Hepatocyte (in vitro differentiated cells): ENCODE data around the gene LYPD8. TPM values are rescaled to one million over a fixed set of nuclear protein-coding genes. Genes with fewer than 3 reads are reported as not detected.

Experiments
- DNase-seq: peaks from one replicate; pipeline ENCODE4 v3.0.0-alpha.2; 2016; ENCODE audit warnings: low spot score
- H2AFZ ChIP-seq: fragments of 200-600 bp; sonication (generic); 2 replicates; pipeline ENCODE4 v1.6.0; 2016; ENCODE audit warnings: antibody characterized with exemption, mild to moderate bottlenecking
- H3K27ac ChIP-seq: fragments of 200-600 bp; sonication (generic); 2 replicates; pipeline ENCODE4 v1.5.1; 2016; ENCODE audit warnings: mild to moderate bottlenecking
- H3K27me3 ChIP-seq: fragments of 200-600 bp; sonication (generic); 2 replicates; pipeline ENCODE4 v1.6.1; 2016
- H3K36me3 ChIP-seq: fragments of 200-600 bp; sonication (generic); replicated peaks from 2 replicates; pipeline ENCODE4 v1.5.1; 2016; ENCODE audit warnings: low read depth; ENCODE audit not compliant: insufficient read depth
- H3K4me1 ChIP-seq: fragments of 200-600 bp; sonication (generic); 2 replicates; pipeline ENCODE4 v1.5.1; 2016; ENCODE audit warnings: mild to moderate bottlenecking, moderate library complexity; ENCODE audit not compliant: insufficient read depth
- H3K4me2 ChIP-seq: fragments of 200-600 bp; sonication (generic); 2 replicates; pipeline ENCODE4 v1.6.0; 2016
- H3K4me3 ChIP-seq: fragments of 200-600 bp; sonication (generic); 2 replicates; pipeline ENCODE4 v1.5.1; 2016; ENCODE audit warnings: mild to moderate bottlenecking
- H3K79me2 ChIP-seq: fragments of 200-600 bp; sonication (generic); 2 replicates; pipeline ENCODE4 v1.6.0; 2017; ENCODE audit warnings: mild to moderate bottlenecking
- H3K9me2 ChIP-seq: fragments of 200-600 bp; sonication (generic); replicated peaks from 2 replicates; pipeline ENCODE4 v1.6.0; 2017; ENCODE audit warnings: mild to moderate bottlenecking; ENCODE audit not compliant: insufficient read depth
- H3K9me3 ChIP-seq: fragments of 200-600 bp; sonication (generic); 2 replicates; pipeline ENCODE4 v1.5.1; 2016; ENCODE audit warnings: low read depth, mild to moderate bottlenecking
- H4K20me1 ChIP-seq: fragments of 200-600 bp; sonication (generic); 2 replicates; pipeline ENCODE4 v1.6.0; 2016; ENCODE audit warnings: mild to moderate bottlenecking; ENCODE audit not compliant: insufficient read depth, poor library complexity, severe bottlenecking
- CTCF ChIP-seq: fragments of 200-600 bp; sonication (generic); IDR thresholded peaks from 2 replicates; pipeline ENCODE4 v1.5.1; 2016; ENCODE audit warnings: antibody characterized with exemption, mild to moderate bottlenecking; ENCODE audit not compliant: poor library complexity
- EZH2 ChIP-seq: fragments of 200-600 bp; sonication (generic); IDR thresholded peaks from 2 replicates; pipeline ENCODE4 v1.6.1; 2016; ENCODE audit warnings: antibody characterized with exemption, mild to moderate bottlenecking, borderline replicate concordance
- EZH2phosphoT487 ChIP-seq: fragments of 200-600 bp; sonication (generic); IDR thresholded peaks from one replicate; pipeline ENCODE4 v1.6.1; 2018; ENCODE audit warnings: antibody characterized with exemption, mild to moderate bottlenecking, low read depth, moderate library complexity; ENCODE audit not compliant: unreplicated experiment, severe bottlenecking
- WGBS: methylation state at CpG from one replicate; pipeline ENCODE4 v1.1.6; 2016; ENCODE audit warnings: low lambda C conversion rate; ENCODE audit errors: missing lambda C conversion rate; 5-methylcytosine and 5-hydroxymethylcytosine counted together
- polyA plus RNA-seq: library from polyadenylated mRNA; unstranded; fragments of >200 nt; fragmentation: Nextera tagmentation; extraction: Ambion mirVana; gene quantifications from 2 replicates; pipeline ENCODE4 v1.2.1, GENCODE V29; 2016
- total RNA-seq: library from RNA; depleted of rRNA; stranded (reverse); fragments of >200 nt; gene quantifications from 2 replicates; pipeline ENCODE4 v1.2.3, GENCODE V29; 2014

The LYPD8 gene
- total and polyA plus RNA-seq, 2 experiments from 2014 or later, result not detected

- 82% methylated on average over 5 of the region's 5 CpGs for WGBS
- Histone ChIP-seq H3K79me2 (no peaks in the 10 kb centered on the region), H3K4me1 (no peaks in the 10 kb centered on the region), H3K27me3 (no peaks in the 10 kb centered on the region), H3K27ac (no peak overlapping the region), H3K4me2 (no peak overlapping the region), H3K36me3 (no peaks in the 10 kb centered on the region), H2AFZ (no peak overlapping the region), H3K9me2 (no peaks in the 10 kb centered on the region), H4K20me1 (no peaks in the 10 kb centered on the region), H3K4me3 (no peak overlapping the region), H3K9me3 (no peaks in the 10 kb centered on the region)
- DNase-seq, result no peak
- TF ChIP-seq CTCF (no peak), EZH2phosphoT487 (no peak), EZH2 (no peak)
Observed at GRCh38 chr1:248733566-248733965, 22.0 kb downstream of the LYPD8 start.

GRCh38 chr1:248730507-248731335 lies 24.8 kb downstream of the LYPD8 start:
- Histone ChIP-seq H3K9me3 (no peaks in the 10 kb centered on the region), H3K4me2 (no peak overlapping the region), H4K20me1 (no peaks in the 10 kb centered on the region), H3K27me3 (no peaks in the 10 kb centered on the region), H3K4me1 (no peaks in the 10 kb centered on the region), H2AFZ (no peak overlapping the region), H3K27ac (no peak overlapping the region), H3K79me2 (no peaks in the 10 kb centered on the region), H3K4me3 (no peak overlapping the region), H3K9me2 (no peaks in the 10 kb centered on the region), H3K36me3 (no peaks in the 10 kb centered on the region)
- no peak for DNase-seq
- 60% methylated on average over 13 of the region's 13 CpGs for WGBS
- TF ChIP-seq EZH2phosphoT487 (no peak), EZH2 (no peak), CTCF (no peak)

- H2AFZ ChIP-seq, result no peak overlapping the region
- no peaks in the 10 kb centered on the region for H3K79me2 ChIP-seq
- no peaks in the 10 kb centered on the region for H3K9me2 ChIP-seq
- H3K27me3 ChIP-seq, result no peaks in the 10 kb centered on the region
- H4K20me1 ChIP-seq, result no peaks in the 10 kb centered on the region
- H3K4me2 ChIP-seq, result no peak overlapping the region
- H3K4me1 ChIP-seq, result no peaks in the 10 kb centered on the region
- no peak overlapping the region for H3K27ac ChIP-seq
- no peaks in the 10 kb centered on the region for H3K36me3 ChIP-seq
- no peak overlapping the region for H3K4me3 ChIP-seq
- TF ChIP-seq CTCF, result no peak
- TF ChIP-seq EZH2, result no peak
- TF ChIP-seq EZH2phosphoT487, result no peak
- WGBS, result 22% methylated on average over 3 of the region's 3 CpGs
- peaks cover 9% of the 10 kb centered on the region for H3K9me3 ChIP-seq
- no peak for DNase-seq
Observed at GRCh38 chr1:248714248-248714647, 41.3 kb downstream of the LYPD8 start.
